OCI-LY3 (cell line): ENCODE measurements around the gene KCNN3.

Source experiments
- EZH2phosphoT487 ChIP-seq: fragments of 200-600 bp; shearing (Covaris generic); IDR thresholded peaks from 2 replicates; pipeline ENCODE4 v1.6.1; 2018; ENCODE audit warnings: antibody characterized with exemption, mixed run types, low read depth
- TF ChIP-seq, protein P1 (sequence below): fragments of 200-600, 300-600 bp; sonication (generic); IDR thresholded peaks from 2 replicates; pipeline ENCODE4 v1.5.1; 2014; ENCODE audit warnings: antibody characterized with exemption, low read length, low read depth

DNA sequence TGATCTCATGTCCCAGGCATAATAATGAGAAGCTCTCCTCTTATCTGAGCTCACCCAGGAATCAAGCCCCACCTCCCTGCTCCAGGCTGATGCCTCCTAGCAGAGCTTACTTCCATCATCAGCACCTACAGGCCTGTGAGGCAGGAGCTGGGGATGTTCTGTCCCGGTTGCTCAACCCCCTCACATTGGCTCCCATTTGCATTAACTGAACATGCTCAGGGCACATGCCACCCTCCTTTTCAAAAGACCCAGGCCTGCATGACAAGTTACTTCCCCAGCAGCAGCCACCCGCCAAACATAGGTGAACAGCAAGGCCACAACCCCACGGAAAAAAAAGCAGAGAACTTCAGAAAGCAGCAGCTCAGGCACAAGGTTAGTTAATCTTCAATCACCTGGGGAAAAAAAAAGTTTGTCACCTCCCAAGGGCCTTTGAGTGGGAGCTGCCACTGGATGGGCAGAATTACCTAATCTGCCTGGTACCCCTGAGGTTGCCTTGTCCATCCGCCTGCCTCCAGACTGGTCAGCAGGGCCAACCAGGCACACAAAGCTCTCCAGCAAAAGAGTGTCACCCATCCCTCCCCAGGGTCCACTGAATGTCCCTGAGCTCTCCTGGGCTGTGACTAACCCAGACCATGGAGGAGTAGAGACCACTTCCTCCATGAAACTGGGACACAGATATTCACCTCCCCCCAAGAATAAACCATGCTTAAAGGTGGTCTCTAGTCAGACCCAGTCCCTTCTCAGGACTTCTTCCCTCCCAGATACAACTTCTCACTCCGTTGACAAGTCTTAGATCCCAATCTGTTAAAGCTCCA, 4.4 kb downstream of the KCNN3 start:
- TF ChIP-seq, protein P1, sequence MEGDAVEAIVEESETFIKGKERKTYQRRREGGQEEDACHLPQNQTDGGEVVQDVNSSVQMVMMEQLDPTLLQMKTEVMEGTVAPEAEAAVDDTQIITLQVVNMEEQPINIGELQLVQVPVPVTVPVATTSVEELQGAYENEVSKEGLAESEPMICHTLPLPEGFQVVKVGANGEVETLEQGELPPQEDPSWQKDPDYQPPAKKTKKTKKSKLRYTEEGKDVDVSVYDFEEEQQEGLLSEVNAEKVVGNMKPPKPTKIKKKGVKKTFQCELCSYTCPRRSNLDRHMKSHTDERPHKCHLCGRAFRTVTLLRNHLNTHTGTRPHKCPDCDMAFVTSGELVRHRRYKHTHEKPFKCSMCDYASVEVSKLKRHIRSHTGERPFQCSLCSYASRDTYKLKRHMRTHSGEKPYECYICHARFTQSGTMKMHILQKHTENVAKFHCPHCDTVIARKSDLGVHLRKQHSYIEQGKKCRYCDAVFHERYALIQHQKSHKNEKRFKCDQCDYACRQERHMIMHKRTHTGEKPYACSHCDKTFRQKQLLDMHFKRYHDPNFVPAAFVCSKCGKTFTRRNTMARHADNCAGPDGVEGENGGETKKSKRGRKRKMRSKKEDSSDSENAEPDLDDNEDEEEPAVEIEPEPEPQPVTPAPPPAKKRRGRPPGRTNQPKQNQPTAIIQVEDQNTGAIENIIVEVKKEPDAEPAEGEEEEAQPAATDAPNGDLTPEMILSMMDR, result no peak
- no peak for TF ChIP-seq EZH2phosphoT487
